Fibroblast of the aortic adventitia (primary cell): ENCODE results near the gene IQCE. TPM values are rescaled to one million over a fixed set of nuclear protein-coding genes. Genes with fewer than 3 reads are reported as not detected.

Experiments used
- DNase-seq: peaks from one replicate; pipeline ENCODE4 v3.0.0-alpha.2; 2010; ENCODE audit warnings: low read depth
- H3K4me3 ChIP-seq: 2 replicates; pipeline ENCODE4 v1.5.1; 2011; ENCODE audit warnings: low read depth, mild to moderate bottlenecking, control low read depth, low read length, moderate library complexity
- CTCF ChIP-seq: IDR thresholded peaks from 2 replicates; pipeline ENCODE4 v1.5.1; 2011; ENCODE audit warnings: mild to moderate bottlenecking, low read length, control low read depth, inconsistent platforms; ENCODE audit not compliant: insufficient read depth
- total RNA-seq: library from RNA; depleted of rRNA; stranded (reverse); fragments of >200 nt; gene quantifications from 2 replicates; pipeline ENCODE4 v1.2.3, GENCODE V29; 2012; ENCODE audit warnings: low replicate concordance

The IQCE gene
- total RNA-seq, 1 donor: 14.0 TPM

GRCh38 chr7:2580636-2581035 lies 21.9 kb downstream of the IQCE start:
- TF ChIP-seq CTCF: no peak
- H3K4me3 ChIP-seq: no peak overlapping the region
- no peak for DNase-seq

DNA sequence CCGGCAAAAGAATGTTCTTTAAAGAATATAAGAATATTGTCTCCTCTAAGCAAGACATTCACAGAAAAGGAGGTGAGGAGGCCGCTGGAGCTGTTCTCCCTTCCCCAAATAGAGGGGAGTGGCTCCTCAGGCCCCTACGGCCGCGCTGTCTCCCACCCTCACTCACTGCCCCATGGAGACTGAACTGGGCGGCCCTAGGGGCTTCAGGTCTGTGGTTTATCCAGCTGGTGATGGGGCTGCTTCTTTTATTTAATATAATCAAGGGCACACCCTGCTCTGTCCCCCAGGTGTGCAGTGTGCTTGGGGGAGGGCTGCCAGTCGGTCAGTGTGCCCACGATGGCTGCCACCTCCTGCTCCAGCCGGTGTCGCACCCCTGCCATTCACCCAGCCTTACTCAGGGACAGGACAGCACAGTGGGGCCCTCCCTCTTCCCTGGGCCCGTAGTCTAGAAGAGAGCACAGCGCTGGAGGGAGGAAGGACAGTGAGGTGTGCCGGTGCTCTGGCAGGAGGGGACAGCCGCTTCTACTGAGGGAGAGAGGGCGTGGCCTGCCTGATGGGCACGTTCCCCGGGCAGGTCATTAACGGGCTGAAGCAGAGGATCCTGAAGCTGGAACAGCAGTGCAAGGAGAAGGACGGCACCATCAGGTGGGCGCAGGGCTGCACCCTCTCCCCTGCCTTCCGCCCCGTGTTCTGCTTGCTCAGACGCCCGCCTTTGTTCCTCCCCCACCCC lies 23.4 kb downstream of the IQCE start:
- no peak for DNase-seq
- no peak for TF ChIP-seq CTCF
- H3K4me3 ChIP-seq: no peak overlapping the region

DNA sequence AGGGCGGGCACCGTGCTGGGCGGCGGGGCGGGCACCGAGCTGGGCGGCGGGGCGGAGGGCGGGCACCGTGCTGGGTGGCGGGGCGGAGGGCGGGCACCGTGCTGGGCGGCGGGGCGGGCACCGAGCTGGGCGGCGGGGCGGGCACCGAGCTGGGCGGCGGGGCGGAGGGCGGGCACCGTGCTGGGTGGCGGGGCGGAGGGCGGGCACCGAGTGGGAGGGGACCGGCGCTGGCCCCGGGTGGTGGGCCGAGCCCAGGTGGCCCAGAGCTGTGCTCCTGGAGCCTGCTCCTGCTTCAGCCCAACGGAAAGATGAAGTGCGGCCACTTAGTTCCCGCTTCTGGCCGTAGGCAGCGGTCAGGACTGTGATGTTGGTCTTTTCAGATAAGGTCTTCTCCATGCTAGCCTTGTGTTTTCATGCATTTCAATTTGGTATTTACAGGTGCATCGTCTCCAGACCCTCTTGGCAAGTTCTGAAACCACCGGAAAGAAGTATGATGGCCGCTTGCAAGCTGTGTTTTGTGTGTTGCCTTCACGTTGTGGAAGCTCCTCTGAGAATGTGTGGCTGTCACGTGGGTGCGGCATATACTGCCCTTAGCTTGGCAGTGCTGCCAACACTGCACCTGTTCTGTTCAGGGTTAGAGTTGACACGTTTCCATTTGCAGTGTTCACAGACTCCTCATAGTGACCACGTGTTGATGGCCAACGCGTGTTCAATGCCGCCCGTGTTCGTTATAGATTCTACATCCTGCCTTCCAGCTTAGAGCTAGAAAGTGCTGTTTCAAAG lies 25.2 kb downstream of the IQCE start:
- H3K4me3 ChIP-seq: no peak overlapping the region
- no peak for TF ChIP-seq CTCF
- DNase-seq: no peak

DNA sequence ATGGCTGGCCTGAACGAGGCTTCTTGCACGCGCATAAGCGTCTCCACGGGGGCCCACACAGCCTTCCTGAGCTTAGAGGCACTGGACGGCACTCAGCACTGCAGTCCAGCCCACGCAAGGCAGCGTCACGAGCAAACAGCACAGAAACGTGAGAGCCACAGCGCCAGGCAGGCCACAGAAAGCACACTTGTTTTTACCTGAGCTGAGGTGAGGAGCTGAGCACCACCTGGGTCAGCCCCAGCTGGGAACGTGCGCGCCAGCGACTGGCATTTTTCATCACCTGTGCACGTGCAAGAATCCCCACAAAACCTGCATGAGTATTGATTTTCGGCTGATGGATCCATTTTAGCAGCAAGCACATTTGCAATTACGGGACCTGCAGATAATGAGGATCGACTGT lies 26.7 kb downstream of the IQCE start:
- no peak for DNase-seq
- no peak for TF ChIP-seq CTCF
- no peak overlapping the region for H3K4me3 ChIP-seq

- DNase-seq: no peak
- no peak for TF ChIP-seq CTCF
- H3K4me3 ChIP-seq: no peak overlapping the region
These were observed 27.7 kb downstream of the IQCE start for GRCh38 chr7:2586326-2587020.

- no peak overlapping the region for H3K4me3 ChIP-seq
- TF ChIP-seq CTCF: no peak
- DNase-seq: no peak
These were observed 28.4 kb downstream of the IQCE start for GRCh38 chr7:2587134-2587533.
